Large intestine (tissue), 12 donors: Measurements from ENCODE around the gene C2orf69. TPM values are rescaled to one million over a fixed set of nuclear protein-coding genes. Genes with fewer than 3 reads are reported as not detected.

Source experiments
- DNase-seq, 2 donors: peaks; one replicate each; pipeline versions ENCODE4 v3.0.0 to v3.0.0-alpha.2; 2013
- H3K27ac ChIP-seq: one replicate; pipeline ENCODE4 v1.5.1; 2013; ENCODE audit warnings: low read length
- H3K27me3 ChIP-seq: 2 replicates; pipeline ENCODE4 v1.6.1; 2013; ENCODE audit warnings: low read length; ENCODE audit not compliant: control insufficient read depth, insufficient read depth
- H3K36me3 ChIP-seq: 2 replicates; pipeline ENCODE4 v1.6.1; 2013; ENCODE audit warnings: low read length; ENCODE audit not compliant: control insufficient read depth, insufficient read depth
- H3K4me1 ChIP-seq: one replicate; pipeline ENCODE4 v1.6.1; 2013; ENCODE audit warnings: low read length; ENCODE audit not compliant: control insufficient read depth, insufficient read depth
- H3K4me3 ChIP-seq: one replicate; pipeline ENCODE4 v1.5.1; 2013; ENCODE audit warnings: low read length
- H3K9me3 ChIP-seq: one replicate; pipeline ENCODE4 v1.6.1; 2013; ENCODE audit warnings: mild to moderate bottlenecking, low read depth, low read length, moderate library complexity; ENCODE audit not compliant: control insufficient read depth
- WGBS: methylation state at CpG from one replicate; pipeline ENCODE4 v1.1.5; 2013; ENCODE audit warnings: low lambda C conversion rate; ENCODE audit not compliant: insufficient coverage; 5-methylcytosine and 5-hydroxymethylcytosine counted together
- long read RNA-seq, 11 donors: transcript quantifications; one replicate each; lab custom pipeline, GENCODE V29; 2026
- polyA plus RNA-seq: library from polyadenylated mRNA; unstranded; fragments of 120-200 nt; gene quantifications from one replicate; pipeline ENCODE4 v1.2.1, GENCODE V29; 2013

The C2orf69 gene
- 12.2 TPM for polyA plus RNA-seq
- long read RNA-seq, donor 1: 0 reads
- long read RNA-seq, donor 2, transcript C2orf69-201 (2 exons, 3,728 nt): major isoform, 11 of 74 reads
- long read RNA-seq, donor 2, partial matches to known transcripts: 63 of 74 reads
- long read RNA-seq, donor 2, other reads (novel, unspliced or antisense): 0 of 74 reads
- long read RNA-seq, donor 3: 0 reads
- long read RNA-seq, donor 4, partial matches to known transcripts: 0 of 1 reads
- long read RNA-seq, donor 4, other reads (novel, unspliced or antisense): 0 of 1 reads
- long read RNA-seq, donor 5, partial matches to known transcripts: 0 of 4 reads
- long read RNA-seq, donor 5, other reads (novel, unspliced or antisense): 0 of 4 reads
- long read RNA-seq, donor 6, transcript C2orf69-201 (2 exons, 3,728 nt): major isoform, 5 of 5 reads
- long read RNA-seq, donor 6, partial matches to known transcripts: 0 of 5 reads
- long read RNA-seq, donor 6, other reads (novel, unspliced or antisense): 0 of 5 reads
- long read RNA-seq, donor 7, partial matches to known transcripts: 0 of 3 reads
- long read RNA-seq, donor 7, other reads (novel, unspliced or antisense): 0 of 3 reads
- long read RNA-seq, donor 8, partial matches to known transcripts: 0 of 3 reads
- long read RNA-seq, donor 8, other reads (novel, unspliced or antisense): 0 of 3 reads
- long read RNA-seq, donor 9, partial matches to known transcripts: 0 of 4 reads
- long read RNA-seq, donor 9, other reads (novel, unspliced or antisense): 0 of 4 reads
- long read RNA-seq, donor 10, partial matches to known transcripts: 0 of 4 reads
- long read RNA-seq, donor 10, other reads (novel, unspliced or antisense): 0 of 4 reads
- long read RNA-seq, donor 11, partial matches to known transcripts: 5 of 7 reads
- long read RNA-seq, donor 11, other reads (novel, unspliced or antisense): 0 of 7 reads

GRCh38 chr2:199911052-199911876 is at the start of gene C2orf69:
Gene C2orf69, plus strand, starts transcription at chr2:199911293. Its CDS starts 146 bp downstream, at chr2:199911439.
- H3K4me3 ChIP-seq: peak within 1 kb of the TSS; percentile 98
- peak; percentile 98 to 99 for DNase-seq
- no CpG with 5 or more reads among the region's 85 CpGs for WGBS
- H3K4me1 ChIP-seq: peaks cover 3% of the 10 kb centered on the region
- H3K27me3 ChIP-seq: no peaks in the 10 kb centered on the region
- no peaks in the 10 kb centered on the region for H3K9me3 ChIP-seq
- peak within 1 kb of the TSS; percentile 100 for H3K27ac ChIP-seq
- H3K36me3 ChIP-seq: peaks cover 4% of the 10 kb centered on the region

GRCh38 chr2:199862788-199863187 is 48.3 kb upstream of the C2orf69 start:
- H3K27me3 ChIP-seq: no peaks in the 10 kb centered on the region
- WGBS: 100% methylated on average over 1 of the region's 3 CpGs
- H3K4me3 ChIP-seq: no peak overlapping the region
- no peaks in the 10 kb centered on the region for H3K9me3 ChIP-seq
- H3K36me3 ChIP-seq: no peaks in the 10 kb centered on the region
- H3K4me1 ChIP-seq: no peaks in the 10 kb centered on the region
- DNase-seq: no peak
- no peak overlapping the region for H3K27ac ChIP-seq

- WGBS: no CpG with 5 or more reads among the region's 4 CpGs
- Histone ChIP-seq H3K4me1 (no peaks in the 10 kb centered on the region), H3K27ac (no peak overlapping the region), H3K9me3 (no peaks in the 10 kb centered on the region), H3K27me3 (no peaks in the 10 kb centered on the region), H3K36me3 (no peaks in the 10 kb centered on the region), H3K4me3 (no peak overlapping the region)
- DNase-seq: no peak
Measured at GRCh38 chr2:199865905-199866304, 45.2 kb upstream of the C2orf69 start.

GRCh38 chr2:199868431-199869226 is 42.5 kb upstream of the C2orf69 start:
- Histone ChIP-seq H3K27me3 (no peaks in the 10 kb centered on the region), H3K4me3 (no peak overlapping the region), H3K4me1 (no peaks in the 10 kb centered on the region), H3K9me3 (no peaks in the 10 kb centered on the region), H3K27ac (no peak overlapping the region), H3K36me3 (no peaks in the 10 kb centered on the region)
- no peak for DNase-seq
- WGBS: 67% methylated on average over 5 of the region's 5 CpGs

- no peak for DNase-seq
- Histone ChIP-seq H3K4me1 (no peaks in the 10 kb centered on the region), H3K36me3 (no peaks in the 10 kb centered on the region), H3K4me3 (no peak overlapping the region), H3K27me3 (no peaks in the 10 kb centered on the region), H3K9me3 (peaks cover 3% of the 10 kb centered on the region), H3K27ac (no peak overlapping the region)
- WGBS: 80% methylated on average over 1 of the region's 1 CpG
Measured at GRCh38 chr2:199869227-199869541, 41.9 kb upstream of the C2orf69 start.

GRCh38 chr2:199869653-199870052 is 41.4 kb upstream of the C2orf69 start:
- no peaks in the 10 kb centered on the region for H3K36me3 ChIP-seq
- WGBS: no CpG with 5 or more reads among the region's 1 CpG
- no peak overlapping the region for H3K27ac ChIP-seq
- no peaks in the 10 kb centered on the region for H3K4me1 ChIP-seq
- no peak overlapping the region for H3K4me3 ChIP-seq
- no peaks in the 10 kb centered on the region for H3K27me3 ChIP-seq
- no peak for DNase-seq
- peaks cover 5% of the 10 kb centered on the region for H3K9me3 ChIP-seq

GRCh38 chr2:199870581-199870980 is 40.5 kb upstream of the C2orf69 start:
- Histone ChIP-seq H3K9me3 (peaks cover 5% of the 10 kb centered on the region), H3K4me1 (no peaks in the 10 kb centered on the region), H3K27me3 (no peaks in the 10 kb centered on the region), H3K27ac (no peak overlapping the region), H3K36me3 (no peaks in the 10 kb centered on the region), H3K4me3 (no peak overlapping the region)
- WGBS: 100% methylated on average over 1 of the region's 1 CpG
- DNase-seq: no peak

GRCh38 chr2:199874209-199874608 is 36.9 kb upstream of the C2orf69 start:
- WGBS: 83% methylated on average over 1 of the region's 1 CpG
- no peaks in the 10 kb centered on the region for H3K27me3 ChIP-seq

GRCh38 chr2:199875400-199875799 is 35.7 kb upstream of the C2orf69 start:
- H3K27ac ChIP-seq: no peak overlapping the region
- WGBS: 100% methylated on average over 1 of the region's 1 CpG
- no peaks in the 10 kb centered on the region for H3K36me3 ChIP-seq
- H3K9me3 ChIP-seq: peaks cover 10% of the 10 kb centered on the region
- no peak overlapping the region for H3K4me3 ChIP-seq
- no peaks in the 10 kb centered on the region for H3K4me1 ChIP-seq
- no peak for DNase-seq
- H3K27me3 ChIP-seq: no peaks in the 10 kb centered on the region

More at GRCh38 chr2:199874209-199874608, 36.9 kb upstream of the C2orf69 start:
- H3K9me3 ChIP-seq: peaks cover 10% of the 10 kb centered on the region
- H3K36me3 ChIP-seq: no peaks in the 10 kb centered on the region
- H3K27ac ChIP-seq: no peak overlapping the region
- no peak for DNase-seq
- no peak overlapping the region for H3K4me3 ChIP-seq
- no peaks in the 10 kb centered on the region for H3K4me1 ChIP-seq
